Glutamatergic neuron (in vitro differentiated cells): ENCODE measurements around the gene THUMPD2. TPM values are rescaled to one million over a fixed set of nuclear protein-coding genes. Genes with fewer than 3 reads are reported as not detected.

Experiments
- DNase-seq: peaks from one replicate; pipeline ENCODE4 v3.0.0; 2022
- H3K27ac Mint-ChIP-seq: one replicate; pipeline ENCODE4 v1.8.0; 2020; ENCODE audit warnings: mild to moderate bottlenecking, mixed read lengths, inconsistent platforms; ENCODE audit not compliant: unreplicated experiment
- H3K27me3 Mint-ChIP-seq: one replicate; pipeline ENCODE4 v1.8.0; 2020; ENCODE audit warnings: mild to moderate bottlenecking, moderate library complexity, mixed read lengths, inconsistent platforms; ENCODE audit not compliant: unreplicated experiment
- H3K36me3 Mint-ChIP-seq: one replicate; pipeline ENCODE4 v1.8.0; 2020; ENCODE audit warnings: mild to moderate bottlenecking, mixed read lengths, inconsistent platforms; ENCODE audit not compliant: unreplicated experiment
- H3K4me1 Mint-ChIP-seq: one replicate; pipeline ENCODE4 v1.8.0; 2020; ENCODE audit warnings: mild to moderate bottlenecking, low read depth, mixed read lengths, inconsistent platforms; ENCODE audit not compliant: unreplicated experiment
- H3K4me3 Mint-ChIP-seq: one replicate; pipeline ENCODE4 v1.8.0; 2020; ENCODE audit warnings: mild to moderate bottlenecking, mixed read lengths, inconsistent platforms; ENCODE audit not compliant: unreplicated experiment
- H3K9me3 Mint-ChIP-seq: one replicate; pipeline ENCODE4 v1.8.0; 2020; ENCODE audit warnings: mild to moderate bottlenecking, moderate library complexity, mixed read lengths, inconsistent platforms; ENCODE audit not compliant: unreplicated experiment
- CTCF ChIP-seq: fragments of 200-600 bp; sonication (generic); IDR thresholded peaks from one replicate; pipeline ENCODE4 v1.5.0; 2021; ENCODE audit not compliant: partially characterized antibody, unreplicated experiment
- total RNA-seq: library from RNA; stranded (reverse); fragmentation: NEBNext Ultra II Directional; extraction: Animal tissue kit (Norgen Biotek cat#: 25700); gene quantifications from one replicate; pipeline ENCODE4 v1.2.1, GENCODE V29; 2021; ENCODE audit not compliant: unreplicated experiment

Gene THUMPD2
- total RNA-seq, 1 donor from 2014 or later: 6.0 TPM

DNA sequence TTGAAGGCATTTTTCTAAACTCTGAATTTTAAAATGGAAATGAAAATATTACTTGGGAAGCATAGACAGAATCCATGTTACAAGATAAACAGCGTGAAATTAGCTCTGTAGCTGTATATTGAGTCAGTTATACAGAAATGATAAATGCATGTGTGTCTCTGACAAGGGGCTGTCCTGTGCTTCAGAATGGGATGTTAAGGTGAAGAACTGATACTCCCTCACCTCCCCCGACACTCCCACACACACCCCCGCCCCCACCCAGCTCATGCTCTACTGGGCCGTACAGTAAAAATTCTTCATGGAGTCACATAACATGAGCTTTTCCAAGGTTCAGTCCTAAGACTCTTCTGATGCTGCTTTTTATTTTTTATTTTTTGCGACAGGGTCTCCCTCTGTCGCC, 869 bp upstream of the THUMPD2 start:
- Mint-ChIP-seq H3K27me3 (peaks cover 2% of the 10 kb centered on the region), H3K4me3 (peak overlapping the region; percentile 68), H3K4me1 (peaks cover 9% of the 10 kb centered on the region), H3K36me3 (no peaks in the 10 kb centered on the region), H3K27ac (no peak overlapping the region), H3K9me3 (peaks cover 8% of the 10 kb centered on the region)
- TF ChIP-seq CTCF: no peak
- DNase-seq: no peak

- no peak for DNase-seq
- Mint-ChIP-seq H3K9me3 (peaks cover 8% of the 10 kb centered on the region), H3K27ac (no peak overlapping the region), H3K4me3 (peak overlapping the region; percentile 68), H3K36me3 (no peaks in the 10 kb centered on the region), H3K4me1 (peaks cover 9% of the 10 kb centered on the region), H3K27me3 (peaks cover 2% of the 10 kb centered on the region)
- TF ChIP-seq CTCF: no peak
These were observed 338 bp upstream of the THUMPD2 start for GRCh38 chr2:39779341-39779851.

DNA sequence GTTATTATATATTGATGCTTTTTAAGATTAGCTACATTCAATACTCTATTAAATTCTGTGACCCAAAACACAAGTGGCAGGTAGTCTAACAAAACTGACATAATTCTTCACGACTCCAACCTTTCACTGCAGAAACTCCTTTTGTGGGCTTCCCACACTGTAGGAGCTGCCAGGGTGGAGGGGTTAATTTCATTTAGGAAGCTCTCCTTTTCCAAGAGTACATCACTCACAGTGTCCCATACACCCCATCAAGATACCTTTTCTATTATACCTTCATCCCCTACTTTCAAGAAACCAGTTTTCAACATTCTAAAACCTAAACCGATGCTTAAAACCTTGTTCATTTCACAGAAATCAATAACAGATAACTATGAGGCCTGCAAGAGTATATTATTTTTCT, 825 bp downstream of the THUMPD2 start:
- no peaks in the 10 kb centered on the region for H3K36me3 Mint-ChIP-seq
- TF ChIP-seq CTCF: no peak
- peak overlapping the region; percentile 95 for H3K4me3 Mint-ChIP-seq
- H3K4me1 Mint-ChIP-seq: peaks cover 9% of the 10 kb centered on the region
- no peak for DNase-seq
- peaks cover 2% of the 10 kb centered on the region for H3K27me3 Mint-ChIP-seq
- H3K9me3 Mint-ChIP-seq: peaks cover 6% of the 10 kb centered on the region
- no peak overlapping the region for H3K27ac Mint-ChIP-seq

DNA sequence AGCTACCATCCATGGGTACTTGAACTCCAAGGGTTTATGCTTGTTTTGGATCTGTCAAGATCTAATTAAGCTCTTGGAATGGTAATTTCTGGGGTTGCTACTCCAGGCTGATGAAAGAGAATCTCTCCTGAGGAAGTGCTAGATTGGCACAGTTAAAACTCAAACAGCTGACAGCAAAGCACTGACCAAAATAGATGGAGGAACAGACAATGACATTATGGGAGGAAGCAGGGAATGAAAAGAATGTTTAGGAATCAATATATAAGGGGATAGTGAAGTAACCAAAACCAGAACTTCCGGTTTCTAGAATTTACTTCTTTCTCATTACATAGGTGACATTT, 6.3 kb downstream of the THUMPD2 start:
- no peak for TF ChIP-seq CTCF
- DNase-seq: no peak

GRCh38 chr2:39772086-39772811, 6.8 kb downstream of the THUMPD2 start:
- no peak overlapping the region for H3K27ac Mint-ChIP-seq
- no peak for DNase-seq
- H3K4me1 Mint-ChIP-seq: peaks cover 6% of the 10 kb centered on the region
- no peak overlapping the region for H3K4me3 Mint-ChIP-seq
- peaks cover 1% of the 10 kb centered on the region for H3K9me3 Mint-ChIP-seq
- no peaks in the 10 kb centered on the region for H3K27me3 Mint-ChIP-seq
- TF ChIP-seq CTCF: no peak
- H3K36me3 Mint-ChIP-seq: no peaks in the 10 kb centered on the region

More for the DNA sequence above, 6.3 kb downstream of the THUMPD2 start:
- H3K36me3 Mint-ChIP-seq: no peaks in the 10 kb centered on the region
- no peaks in the 10 kb centered on the region for H3K27me3 Mint-ChIP-seq
- H3K4me1 Mint-ChIP-seq: peaks cover 11% of the 10 kb centered on the region
- H3K9me3 Mint-ChIP-seq: peaks cover 1% of the 10 kb centered on the region
- H3K4me3 Mint-ChIP-seq: no peak overlapping the region
- no peak overlapping the region for H3K27ac Mint-ChIP-seq
